ENCODE results near the gene HLA-DQB1. TPM values are rescaled to one million over a fixed set of nuclear protein-coding genes. Genes with fewer than 3 reads are reported as not detected.

The HLA-DQB1 gene
- total and polyA plus RNA-seq, 2 donors (not counting 3 experiments of a cell fraction or from before 2014, with no cell fraction given) = not detected

- Histone ChIP-seq H4K20me1 (replicated peaks; ENCODE audit: control insufficient read depth, extremely low read depth, insufficient read depth, low read length) (no peaks in the 10 kb centered on the region), H3K4me3 (replicated peaks in 1 of 3; ENCODE audit: insufficient read depth in 1 of 3, low read depth in 1 of 3, low read length in 3 of 3) (no peak overlapping the region), H3K4me2 (ENCODE audit: insufficient read depth, low read length) (no peak overlapping the region), H3K27me3 (ENCODE audit: control insufficient read depth in 2 of 2, insufficient read depth in 2 of 2, low read length in 2 of 2) (peaks cover 1 to 12% of the 10 kb centered on the region in 2 experiments), H3K27ac (ENCODE audit: insufficient read depth, low read depth, low read length) (no peak overlapping the region), H2AFZ (ENCODE audit: low read depth, low read length) (no peak overlapping the region), H3K9me1 (replicated peaks; ENCODE audit: control insufficient read depth, extremely low read depth, insufficient read depth, low read length) (no peaks in the 10 kb centered on the region), H3K79me2 (ENCODE audit: control insufficient read depth, insufficient read depth, low read length) (no peaks in the 10 kb centered on the region), H3K9ac (replicated peaks; ENCODE audit: extremely low read depth, insufficient read depth, low read length) (no peak overlapping the region), H3K4me1 (ENCODE audit: control insufficient read depth, extremely low read depth, insufficient read depth, low read length) (no peaks in the 10 kb centered on the region), H3K36me3 (ENCODE audit: control insufficient read depth in 2 of 2, extremely low read depth in 1 of 2, insufficient read depth in 2 of 2, low read length in 2 of 2) (no peaks in the 10 kb centered on the region), H3K9me3 (replicated peaks; ENCODE audit: control insufficient read depth, insufficient read depth, low read length) (no peaks in the 10 kb centered on the region)
- dilution Hi-C loops (cut with MboI; ENCODE audit: extremely low pct_ligation_motif_present, low sequenced_read_pairs) (no loop called here), intact Hi-C loops (cut with micrococcal nuclease) (no loop called here)
- BruUV-seq (replicated peaks) = no TSS peak
- no peak for TF ChIP-seq JUN (IDR thresholded peaks at IDR 0.05; ENCODE audit: borderline replicate concordance, insufficient read depth, insufficient read length, low read depth)
- TF ChIP-seq GATA2 (IDR thresholded peaks at IDR 0.05; ENCODE audit: insufficient read depth, insufficient read length, low read depth, low read length) = no peak
- TF ChIP-seq CTCF (IDR thresholded peaks at IDR 0.05; ENCODE audit: extremely low read depth in 1 of 2, insufficient read depth in 1 of 2, low read depth in 1 of 2, low read length in 2 of 2) = no peak
- TF ChIP-seq EZH2 (IDR thresholded peaks at IDR 0.05; ENCODE audit: borderline replicate concordance, low read depth, low read length, severe bottlenecking) = no peak
- no peak for TF ChIP-seq MAX (IDR thresholded peaks at IDR 0.05; ENCODE audit: insufficient read depth, insufficient read length)
- TF ChIP-seq POLR2A (IDR thresholded peaks at IDR 0.05; ENCODE audit: low read depth, low read length) = no peak
- no peak for TF ChIP-seq POLR2AphosphoS5 (IDR thresholded peaks at IDR 0.05; ENCODE audit: insufficient read depth, low read depth, low read length)
- no peak for TF ChIP-seq MYC (IDR thresholded peaks at IDR 0.05; ENCODE audit: low read depth, low read length)
- no peak for TF ChIP-seq FOS (IDR thresholded peaks at IDR 0.05; ENCODE audit: borderline replicate concordance, insufficient read depth, low read length)
- ChIA-PET POLR2A (no interaction called here), CTCF (no interaction called here)
- DNase-seq (ENCODE audit: low read depth, low spot score) = no peak
- FAIRE-seq = no peak
Observed at GRCh38 chr6:32669893-32670292, 3.4 kb upstream of the HLA-DQB1 start.
